HUDEP-2 (cell line): ENCODE data around the gene TNFAIP8L2.

Source experiments
- DNase-seq, 76 experiments: peaks; one replicate each; lab custom pipeline; 2025; ENCODE audit not compliant: unreplicated experiment in 76 of 76; lab: John Stamatoyannopoulos, UW

The TNFAIP8L2 gene

GRCh38 chr1:151156515-151156819, at the start of gene TNFAIP8L2:
TSS of gene TNFAIP8L2 (plus strand) at chr1:151156649. CDS start at chr1:151158698, 2,049 bp downstream.
- peak in 30 of 76 experiments; percentile 5 to 61 (median 18) for DNase-seq

DNA sequence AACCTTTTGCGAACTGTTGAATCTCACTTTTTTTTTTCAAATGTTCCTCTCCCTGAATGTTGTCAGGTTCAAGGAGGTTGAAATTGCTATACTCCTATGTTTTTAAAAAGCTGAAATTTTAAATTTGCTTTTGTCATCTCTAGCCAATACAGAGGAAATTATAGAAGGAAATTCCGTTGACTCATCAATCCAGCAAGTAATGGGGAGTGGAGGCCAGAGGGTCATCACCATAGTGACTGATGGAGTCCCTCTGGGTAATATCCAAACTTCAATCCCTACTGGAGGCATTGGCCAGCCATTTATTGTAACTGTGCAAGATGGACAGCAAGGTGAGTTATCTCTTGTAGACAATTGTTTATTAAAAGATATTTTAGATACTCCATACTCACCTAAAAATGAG, 49.6 kb upstream of the TNFAIP8L2 start:
- DNase-seq = no peak

DNA sequence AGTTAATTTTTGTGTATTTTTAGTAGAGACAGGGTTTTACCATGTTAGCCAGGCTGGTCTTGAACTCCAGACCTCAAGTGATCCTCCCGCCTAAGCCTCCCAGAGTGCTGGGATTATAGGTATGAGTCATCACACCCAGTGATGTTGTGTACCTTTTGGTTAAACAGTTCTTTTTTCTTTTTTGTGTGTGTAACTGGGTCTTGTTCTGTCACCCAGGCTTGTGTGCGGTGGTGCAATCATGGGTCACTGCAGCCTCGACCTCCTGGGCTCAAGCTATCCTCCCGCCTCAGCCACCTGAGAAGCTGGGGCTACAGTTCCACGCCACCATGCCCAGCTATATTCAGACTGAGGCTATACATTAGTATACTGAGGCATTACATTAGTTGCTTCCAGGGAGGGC, 48.1 kb upstream of the TNFAIP8L2 start:
- DNase-seq = no peak

DNA sequence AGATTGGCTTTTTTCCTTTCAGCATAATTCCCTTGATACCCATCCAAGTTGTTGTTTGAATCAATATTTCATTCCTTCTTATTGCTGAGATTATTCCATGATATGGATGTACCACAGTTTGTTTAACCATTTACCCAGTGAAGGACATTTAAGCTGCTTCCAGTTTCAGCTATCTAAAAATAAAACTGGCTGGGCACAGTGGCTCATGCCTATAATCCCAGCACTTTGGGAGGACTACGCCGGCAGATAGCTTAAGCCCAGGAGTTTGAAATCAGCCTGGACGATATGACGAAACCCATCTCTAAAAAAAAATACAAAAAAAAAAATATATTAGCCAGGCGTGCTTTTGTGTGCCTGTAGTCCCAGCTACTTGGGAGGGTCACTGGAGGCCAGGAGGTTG, 42.6 kb upstream of the TNFAIP8L2 start:
- DNase-seq = no peak

GRCh38 chr1:151124763-151125403, 31.6 kb upstream of the TNFAIP8L2 start:
- no peak for DNase-seq

DNA sequence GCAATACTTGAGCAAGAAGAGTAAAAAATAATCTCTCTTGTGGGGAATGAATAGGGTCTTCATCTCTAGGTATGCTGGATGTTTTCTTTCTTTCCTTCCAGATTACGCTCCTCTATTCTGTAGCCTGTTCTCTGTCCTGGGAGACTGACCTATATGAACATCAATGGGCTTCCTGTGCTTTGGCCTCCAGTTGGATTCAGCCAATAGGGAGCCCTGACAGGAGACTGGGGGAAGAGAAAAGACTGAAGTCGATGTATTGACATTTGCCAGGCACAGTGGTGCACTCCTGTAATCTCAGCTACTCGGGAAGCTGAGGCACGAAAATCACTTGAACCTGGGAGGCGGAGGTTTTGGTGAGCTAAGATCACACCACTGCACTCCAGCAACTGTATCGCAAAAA, 27.6 kb upstream of the TNFAIP8L2 start:
- no peak for DNase-seq

DNA sequence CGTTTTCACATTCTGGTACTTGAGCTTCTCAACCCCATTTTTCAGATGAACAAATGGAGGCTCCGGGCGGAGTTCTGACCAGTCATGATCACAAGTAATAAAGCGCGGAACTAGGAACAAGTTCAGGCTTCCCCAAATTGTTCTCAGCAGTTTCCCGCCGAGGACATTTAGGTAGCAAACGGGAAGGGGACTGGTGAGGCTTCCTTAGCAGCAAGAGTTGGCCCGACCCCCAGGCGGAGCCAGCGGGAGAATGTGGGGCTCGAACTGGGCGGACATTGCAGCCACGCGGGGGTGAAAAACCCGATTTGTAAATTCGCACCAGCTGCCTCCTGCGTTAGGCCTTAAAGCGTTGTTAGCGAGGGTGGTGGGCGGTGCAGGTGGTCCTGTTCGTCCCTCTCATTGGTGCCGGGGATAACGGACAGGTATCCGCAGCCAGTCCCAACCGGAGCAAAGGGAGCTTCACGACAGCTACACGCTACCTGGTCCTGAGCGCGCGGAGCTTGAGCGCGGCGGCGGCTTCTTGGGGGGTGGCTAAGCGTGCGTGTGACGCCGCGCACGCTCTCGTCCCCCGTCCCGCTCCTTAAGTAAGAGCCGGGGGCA, 25.4 kb upstream of the TNFAIP8L2 start:
- peak in 18 of 76 experiments; percentile 11 to 79 (median 36) for DNase-seq

GRCh38 chr1:151131701-151132334, 24.6 kb upstream of the TNFAIP8L2 start:
- no peak for DNase-seq

DNA sequence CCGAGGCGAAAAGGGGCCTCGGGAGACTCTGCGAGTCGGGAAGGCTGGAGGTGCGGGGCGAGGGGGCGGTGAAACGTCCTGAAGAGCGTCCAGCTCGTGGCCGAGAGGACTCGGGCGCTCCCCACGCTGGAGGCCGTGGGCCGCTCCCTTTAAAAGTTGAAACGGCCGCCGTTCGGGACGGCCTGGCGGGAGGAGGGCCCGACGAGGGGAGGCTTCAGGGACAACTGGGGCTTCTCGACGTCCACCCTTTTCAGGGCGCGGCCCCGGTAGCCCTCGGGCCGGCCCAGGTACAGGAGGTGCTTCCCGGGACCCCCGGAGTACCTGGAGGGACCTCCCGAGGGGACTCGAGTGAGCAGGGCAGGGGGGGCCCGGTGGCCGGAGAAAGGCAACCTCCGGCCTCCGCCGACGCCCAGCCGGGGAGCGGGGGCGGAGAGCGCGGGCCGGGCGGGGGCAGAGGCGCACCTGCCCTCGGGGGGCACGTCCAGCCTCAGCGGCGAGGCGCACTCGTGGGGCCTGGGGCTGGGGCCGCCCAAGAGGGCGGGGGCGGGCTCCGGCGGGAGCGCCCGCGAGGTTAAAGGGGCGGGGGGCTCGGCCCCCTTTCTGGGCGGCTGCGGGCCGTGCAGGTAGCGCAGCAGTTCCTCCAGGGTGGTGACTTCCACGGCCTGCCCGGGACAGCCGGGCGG, 24.0 kb upstream of the TNFAIP8L2 start:
- DNase-seq = no peak

- no peak for DNase-seq
Observed at GRCh38 chr1:151133018-151133806, 23.2 kb upstream of the TNFAIP8L2 start.

- no peak for DNase-seq
Observed at GRCh38 chr1:151134396-151134795, 22.1 kb upstream of the TNFAIP8L2 start.

GRCh38 chr1:151134991-151135390, 21.5 kb upstream of the TNFAIP8L2 start:
- DNase-seq = no peak

- no peak for DNase-seq
Observed at GRCh38 chr1:151135433-151136385, 20.7 kb upstream of the TNFAIP8L2 start.

DNA sequence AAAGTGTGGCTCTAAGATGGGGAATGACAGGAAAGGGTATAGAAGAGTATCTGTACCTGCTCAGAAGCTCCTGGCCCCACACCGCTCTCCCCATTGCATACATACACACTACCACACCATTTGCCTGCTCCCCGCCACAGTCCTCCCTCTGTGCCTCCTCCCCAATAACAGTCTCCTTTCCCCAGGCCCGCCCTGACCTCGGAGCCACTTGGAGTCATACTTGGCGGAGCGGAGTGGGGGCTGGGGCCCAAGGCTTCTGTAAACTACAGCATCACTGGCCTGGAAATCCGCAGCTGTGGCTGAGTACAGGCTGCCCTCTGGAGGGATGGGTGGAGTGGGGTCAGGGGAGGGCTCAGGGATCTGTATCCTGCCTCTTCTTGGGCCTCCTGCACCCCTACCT, 18.7 kb upstream of the TNFAIP8L2 start:
- DNase-seq = no peak

DNA sequence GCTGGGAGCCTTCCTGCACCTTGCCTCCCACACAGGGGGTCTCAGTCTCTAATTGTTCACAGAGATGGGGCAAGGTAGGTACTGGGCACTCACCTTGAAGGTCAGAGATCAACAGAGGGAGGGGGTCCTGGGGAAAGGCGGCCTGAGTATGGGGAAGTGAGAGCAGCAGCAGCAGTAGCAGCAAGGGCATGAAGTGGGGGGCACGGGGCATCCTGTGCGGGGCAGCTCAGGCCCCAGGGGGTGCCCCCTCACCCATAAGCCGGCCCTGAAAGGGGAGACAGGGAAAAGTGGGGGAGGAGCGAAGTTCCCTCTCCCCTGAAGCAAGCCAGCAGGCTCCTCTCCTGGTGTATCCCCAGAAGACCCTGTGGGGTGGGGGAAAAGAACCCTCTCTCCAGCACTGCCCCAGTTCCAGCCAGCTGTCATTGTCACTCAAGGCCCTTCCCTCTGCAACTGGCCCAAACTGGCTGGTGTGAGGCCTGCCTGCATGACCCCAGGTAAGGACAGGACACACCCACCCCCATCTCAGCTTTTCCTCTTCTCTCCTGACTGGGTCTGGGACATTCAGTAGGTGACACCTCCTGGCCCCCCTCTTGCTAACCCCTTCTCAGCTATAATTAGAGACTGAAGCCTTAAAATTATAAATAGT, 13.9 kb upstream of the TNFAIP8L2 start:
- DNase-seq = no peak

DNA sequence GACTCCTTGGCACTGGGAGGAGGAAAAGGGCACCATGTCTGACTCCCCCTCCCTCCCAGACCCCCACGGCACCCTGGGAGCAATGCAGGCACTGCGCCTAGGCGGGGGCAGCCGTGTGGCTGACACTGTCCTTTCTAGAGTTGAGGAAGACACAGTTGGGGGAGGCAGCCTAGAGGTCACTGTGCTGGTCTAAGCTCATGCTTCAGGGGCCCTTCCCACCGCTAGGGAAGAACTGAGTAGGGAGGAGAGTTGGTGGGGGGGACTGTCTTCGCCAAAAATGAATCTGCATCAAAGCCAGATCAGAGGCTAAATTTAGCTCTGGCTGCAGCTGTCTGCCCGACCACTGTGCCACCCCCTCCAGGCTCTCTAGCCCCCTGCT, 13.4 kb upstream of the TNFAIP8L2 start:
- DNase-seq = no peak

DNA sequence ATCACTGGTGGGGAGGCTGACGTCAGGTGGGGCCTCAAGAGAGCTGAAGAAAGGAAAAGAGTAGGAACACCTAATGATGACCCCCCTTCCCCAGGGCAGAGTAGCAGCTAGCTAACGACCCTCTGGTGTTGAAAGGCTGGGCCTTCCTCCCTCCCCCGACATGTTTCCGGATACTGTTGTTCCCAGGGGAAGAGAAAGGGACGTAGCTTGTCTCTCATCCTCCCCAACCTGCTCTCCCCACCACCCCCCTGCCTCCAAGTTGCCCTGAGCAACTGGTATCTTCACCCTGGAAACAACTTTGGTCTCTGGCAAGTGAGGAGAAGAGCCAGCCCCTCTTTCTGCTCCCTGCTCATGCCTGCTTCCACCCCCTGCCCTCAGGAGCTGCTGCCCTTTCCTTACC, 12.5 kb upstream of the TNFAIP8L2 start:
- no peak for DNase-seq

DNA sequence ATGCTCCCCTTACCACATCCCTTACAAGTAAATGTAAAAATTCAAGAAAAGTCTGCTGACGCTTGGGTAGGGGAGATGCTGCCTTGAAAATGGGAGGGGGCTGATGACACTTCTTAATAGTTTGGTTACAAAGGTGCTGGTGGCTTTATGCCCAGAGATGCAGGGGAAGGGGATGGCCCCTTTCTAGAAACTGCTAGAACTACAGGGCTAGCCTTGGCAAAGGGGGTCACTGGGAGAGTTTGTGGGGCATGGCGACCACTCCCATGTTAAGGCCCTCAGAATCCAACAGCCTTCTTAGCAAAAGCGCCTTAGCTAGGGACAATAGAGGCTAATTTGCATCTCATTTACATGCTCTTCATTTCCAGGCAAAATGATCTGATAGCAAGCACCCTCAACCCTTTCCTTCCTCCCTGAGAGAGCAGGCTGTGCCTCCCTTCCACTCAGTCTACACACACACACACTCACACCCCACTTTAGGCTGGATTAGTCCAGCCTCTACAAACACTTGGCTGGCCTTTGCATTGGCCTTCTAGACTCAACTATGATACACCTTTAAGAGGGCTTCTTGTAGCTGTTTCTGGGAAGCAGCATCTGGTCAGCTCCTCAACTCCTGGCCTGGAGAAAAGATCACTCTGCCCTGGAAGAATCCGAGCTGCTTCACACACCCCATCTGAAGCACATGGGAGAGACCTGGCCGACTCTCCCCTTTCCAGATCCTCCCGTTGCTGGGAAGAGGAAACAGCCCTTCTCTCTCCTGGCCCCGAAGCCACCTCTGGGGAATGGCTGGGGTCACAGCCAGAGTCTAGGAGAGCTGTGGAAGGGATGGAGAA, 11.8 kb upstream of the TNFAIP8L2 start:
- peak in 2 of 76 experiments; percentile 2 to 14 for DNase-seq
